A673 (cell line): ENCODE measurements around the gene RSBN1. TPM values are rescaled to one million over a fixed set of nuclear protein-coding genes. Genes with fewer than 3 reads are reported as not detected.

Source experiments
- BruUV-seq: library from RNA; stranded (reverse); fragments of 400-500 nt; replicated peaks from 2 replicates; lab custom pipeline; 2021; lab: Mats Ljungman, UMichigan
- CTCF ChIA-PET: fragments of 300-600 bp; sonication (Branson Sonifier 250); formaldehyde crosslinking; loops from one replicate; lab custom pipeline; 2022; ENCODE audit warnings: antibody characterized with exemption; lab: Charles Lee
- POLR2A ChIA-PET: fragments of 300-600 bp; sonication (Branson Sonifier 250); formaldehyde crosslinking; loops from one replicate; lab custom pipeline; 2022; ENCODE audit warnings: antibody characterized with exemption; ENCODE audit not compliant: low non-redundant PET; lab: Charles Lee
- DNase-seq: peaks from one replicate; pipeline ENCODE4 v3.0.0-alpha.2; 2015; ENCODE audit warnings: low spot score
- H3K27ac ChIP-seq: fragments of 200-600 bp; sonication (generic); 2 replicates; pipeline ENCODE4 v1.5.1; 2016; ENCODE audit warnings: mixed run types, low read depth, mild to moderate bottlenecking, mixed read lengths, antibody characterized with exemption, low read length; ENCODE audit not compliant: poor library complexity, severe bottlenecking
- H3K27me3 ChIP-seq: fragments of 200-600 bp; sonication (generic); replicated peaks from 2 replicates; pipeline ENCODE4 v1.6.1; 2017; ENCODE audit warnings: mixed run types, low read depth, mild to moderate bottlenecking, mixed read lengths, antibody characterized with exemption, low read length; ENCODE audit not compliant: insufficient read depth, poor library complexity
- H3K36me3 ChIP-seq: fragments of 200-600 bp; sonication (generic); 2 replicates; pipeline ENCODE4 v1.6.1; 2016; ENCODE audit warnings: mixed run types, mild to moderate bottlenecking, mixed read lengths, antibody characterized with exemption, low read length; ENCODE audit not compliant: insufficient read depth, poor library complexity, severe bottlenecking
- H3K4me1 ChIP-seq: fragments of 200-600 bp; sonication (generic); 2 replicates; pipeline ENCODE4 v1.6.1; 2017; ENCODE audit warnings: mixed run types, mild to moderate bottlenecking, mixed read lengths, antibody characterized with exemption, low read length; ENCODE audit not compliant: insufficient read depth, poor library complexity, severe bottlenecking
- H3K4me3 ChIP-seq: fragments of 200-600 bp; sonication (generic); 2 replicates; pipeline ENCODE4 v1.5.1; 2016; ENCODE audit warnings: low read depth, mixed run types, mild to moderate bottlenecking, mixed read lengths, low read length; ENCODE audit not compliant: poor library complexity, severe bottlenecking
- H3K9me3 ChIP-seq: fragments of 200-600 bp; sonication (generic); 2 replicates; pipeline ENCODE4 v1.6.1; 2016; ENCODE audit warnings: mixed run types, low read depth, mild to moderate bottlenecking, mixed read lengths, antibody characterized with exemption, low read length; ENCODE audit not compliant: poor library complexity, severe bottlenecking
- CTCF ChIP-seq: fragments of 300-800, 200-600 bp; sonication (generic); conservative IDR thresholded peaks from 2 replicates; pipeline ENCODE4 v1.5.1; 2017; ENCODE audit warnings: low read depth, mild to moderate bottlenecking, antibody characterized with exemption, low read length, moderate library complexity, mixed read lengths
- EZH2 ChIP-seq: fragments of 200-600 bp; sonication (generic); IDR thresholded peaks from 2 replicates; pipeline ENCODE4 v1.6.1; 2017; ENCODE audit warnings: borderline replicate concordance, low read depth, mild to moderate bottlenecking, mixed read lengths, antibody characterized with exemption, low read length; ENCODE audit not compliant: poor library complexity, severe bottlenecking
- intact Hi-C: fragments of 100-400 bp; cut with micrococcal nuclease; formaldehyde crosslinking; loops from one replicate; pipeline ENCODE4 v1.10.0; 2022; ENCODE audit not compliant: unreplicated experiment
- total RNA-seq: library from RNA; stranded (reverse); gene quantifications from 2 replicates; pipeline ENCODE4 v1.2.3, GENCODE V29; 2021

The RSBN1 gene
- total RNA-seq, 1 experiment from 2014 or later: 18.3 TPM

GRCh38 chr1:113745425-113745824 lies 66.9 kb downstream of the RSBN1 start:
- Histone ChIP-seq H3K9me3 (no peaks in the 10 kb centered on the region), H3K4me3 (no peak overlapping the region), H3K27ac (no peak overlapping the region), H3K27me3 (no peaks in the 10 kb centered on the region), H3K36me3 (peaks cover 5% of the 10 kb centered on the region), H3K4me1 (no peaks in the 10 kb centered on the region)
- ChIA-PET CTCF (no interaction called here), POLR2A (no interaction called here)
- no peak for DNase-seq
- BruUV-seq: no TSS peak
- TF ChIP-seq CTCF: no peak
- no peak for TF ChIP-seq EZH2
- intact Hi-C loops: no loop called here

GRCh38 chr1:113744114-113744513 lies 68.2 kb downstream of the RSBN1 start:
- no peak for DNase-seq
- no peaks in the 10 kb centered on the region for H3K4me1 ChIP-seq
- intact Hi-C loops: no loop called here
- no peak overlapping the region for H3K27ac ChIP-seq
- CTCF ChIA-PET: no interaction called here
- POLR2A ChIA-PET: no interaction called here
- TF ChIP-seq EZH2 (no peak), CTCF (no peak)
- no peak overlapping the region for H3K4me3 ChIP-seq
- BruUV-seq: no TSS peak
- no peaks in the 10 kb centered on the region for H3K9me3 ChIP-seq
- H3K36me3 ChIP-seq: peaks cover 5% of the 10 kb centered on the region
- no peaks in the 10 kb centered on the region for H3K27me3 ChIP-seq

GRCh38 chr1:113742515-113742914 lies 69.8 kb downstream of the RSBN1 start:
- Histone ChIP-seq H3K4me3 (no peak overlapping the region), H3K9me3 (no peaks in the 10 kb centered on the region), H3K27me3 (no peaks in the 10 kb centered on the region), H3K27ac (no peak overlapping the region), H3K36me3 (peaks cover 14% of the 10 kb centered on the region), H3K4me1 (no peaks in the 10 kb centered on the region)
- intact Hi-C loops: no loop called here
- ChIA-PET CTCF (no interaction called here), POLR2A (interaction anchor here (0.7 kb wide), 1 partner anchor 1298 kb away, joined by 3 read pairs; no protein-coding TSS in a partner anchor)
- no peak for TF ChIP-seq EZH2
- no peak for TF ChIP-seq CTCF
- no peak for DNase-seq
- no TSS peak for BruUV-seq
